GM21786 (cell line): Measurements from ENCODE around the gene MARCHF2.
"Not testable (repeated sequence)": the region's sequence is repeated elsewhere in the genome, so short reads cannot be mapped to it uniquely, and the experiment has no call there.

Source experiments
- ATAC-seq: cut with Tn5 transposase; IDR thresholded peaks from one replicate; pipeline ENCODE4 v1.9.1; 2021; ENCODE audit not compliant: unreplicated experiment

Gene MARCHF2, protein sequence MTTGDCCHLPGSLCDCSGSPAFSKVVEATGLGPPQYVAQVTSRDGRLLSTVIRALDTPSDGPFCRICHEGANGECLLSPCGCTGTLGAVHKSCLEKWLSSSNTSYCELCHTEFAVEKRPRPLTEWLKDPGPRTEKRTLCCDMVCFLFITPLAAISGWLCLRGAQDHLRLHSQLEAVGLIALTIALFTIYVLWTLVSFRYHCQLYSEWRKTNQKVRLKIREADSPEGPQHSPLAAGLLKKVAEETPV

DNA sequence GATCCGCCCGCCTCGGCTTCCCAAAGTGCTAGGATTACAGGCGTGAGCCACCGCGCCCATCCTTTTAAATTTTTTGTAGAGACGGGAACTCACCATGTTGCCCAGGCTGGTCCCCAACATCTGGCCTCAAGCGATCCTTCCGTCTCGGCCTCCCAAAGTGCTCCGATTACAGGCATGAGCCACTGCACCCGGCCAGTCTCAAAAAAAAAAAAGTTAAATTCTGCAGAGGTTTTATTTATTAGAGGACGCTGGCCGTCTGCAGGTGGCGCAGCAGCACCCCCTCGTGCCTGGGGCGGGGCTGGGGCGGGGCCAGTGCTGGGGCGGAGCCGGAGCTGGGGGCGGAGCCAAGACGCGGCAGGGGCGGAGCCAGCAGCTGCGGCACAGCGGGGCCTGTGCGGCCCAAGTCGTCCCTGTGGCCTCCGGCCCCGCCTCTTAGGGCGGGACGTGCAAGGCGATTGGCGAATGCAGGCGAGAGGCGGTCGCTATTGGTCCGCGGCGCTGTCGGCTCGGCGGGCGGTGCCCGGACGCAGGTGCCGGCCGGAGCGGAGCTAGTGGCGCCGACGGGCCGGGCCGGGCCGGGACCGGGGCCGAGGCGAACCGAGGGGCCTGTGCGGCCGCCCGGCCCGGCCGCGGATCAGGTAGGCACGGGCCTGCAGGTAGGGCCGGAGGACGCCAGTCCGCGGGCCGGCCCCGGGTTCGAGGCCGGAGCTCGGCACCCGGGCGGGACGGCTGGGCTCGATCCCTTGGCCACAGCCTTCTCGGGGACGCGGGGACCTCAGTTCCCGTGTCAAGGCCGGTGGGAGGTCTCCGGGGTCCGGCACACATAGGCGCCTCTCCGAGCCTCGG is at the start of gene MARCHF2:
Gene MARCHF2 (plus strand): TSS at position 523 of the 846 bp plus-strand sequence. CDS start 8,536 bp downstream, outside the sequence.
- ATAC-seq = peak; percentile 94

DNA sequence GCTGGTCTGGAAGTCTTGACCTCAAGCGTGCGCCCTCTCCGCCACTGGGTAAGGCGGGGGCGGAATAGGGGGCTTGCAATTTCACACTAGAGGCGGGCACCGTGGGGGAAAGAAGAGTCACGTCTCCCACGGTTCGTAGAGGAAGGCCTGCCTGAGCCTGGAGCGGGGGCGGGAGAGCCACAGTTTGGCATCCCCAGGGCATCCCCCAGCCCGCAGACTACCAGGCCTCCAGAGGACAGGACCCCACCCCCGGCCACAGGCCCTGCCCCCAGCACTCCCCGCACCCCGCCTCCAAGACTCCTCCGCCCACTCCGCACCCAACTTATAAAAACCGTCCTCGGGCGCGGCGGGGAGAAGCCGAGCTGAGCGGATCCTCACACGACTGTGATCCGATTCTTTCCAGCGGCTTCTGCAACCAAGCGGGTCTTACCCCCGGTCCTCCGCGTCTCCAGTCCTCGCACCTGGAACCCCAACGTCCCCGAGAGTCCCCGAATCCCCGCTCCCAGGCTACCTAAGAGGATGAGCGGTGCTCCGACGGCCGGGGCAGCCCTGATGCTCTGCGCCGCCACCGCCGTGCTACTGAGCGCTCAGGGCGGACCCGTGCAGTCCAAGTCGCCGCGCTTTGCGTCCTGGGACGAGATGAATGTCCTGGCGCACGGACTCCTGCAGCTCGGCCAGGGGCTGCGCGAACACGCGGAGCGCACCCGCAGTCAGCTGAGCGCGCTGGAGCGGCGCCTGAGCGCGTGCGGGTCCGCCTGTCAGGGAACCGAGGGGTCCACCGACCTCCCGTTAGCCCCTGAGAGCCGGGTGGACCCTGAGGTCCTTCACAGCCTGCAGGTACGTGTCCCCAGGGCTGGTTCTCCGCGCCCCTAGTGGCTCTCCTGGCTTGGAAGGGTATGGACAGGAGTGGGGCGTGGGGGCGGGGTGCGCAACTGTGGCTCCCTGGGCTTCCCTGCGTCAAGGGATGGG is 49.0 kb upstream of the MARCHF2 start, which contains the start of gene ANGPTL4:
Gene ANGPTL4 (plus strand): TSS at position 353 of the 969 bp plus-strand sequence. CDS start 167 bp downstream, at position 520.
- ATAC-seq = no peak

DNA sequence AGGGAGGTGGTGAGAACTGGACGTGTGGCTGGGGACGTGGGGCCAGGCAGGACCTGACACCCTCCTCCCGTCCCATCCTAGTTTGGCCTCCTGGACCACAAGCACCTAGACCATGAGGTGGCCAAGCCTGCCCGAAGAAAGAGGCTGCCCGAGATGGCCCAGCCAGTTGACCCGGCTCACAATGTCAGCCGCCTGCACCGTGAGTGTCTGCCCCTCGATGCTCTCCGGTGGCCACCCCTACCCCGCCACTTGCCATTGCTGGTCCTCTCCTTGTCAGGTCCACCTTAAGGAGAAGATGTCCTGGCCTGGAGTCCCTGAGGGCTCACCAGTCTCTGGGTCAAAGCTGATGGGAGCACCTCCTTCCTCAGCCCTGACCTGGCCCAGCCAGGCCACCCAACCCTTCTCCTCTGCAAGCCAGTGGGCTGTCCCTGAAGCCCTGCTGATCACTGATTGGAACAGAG is 47.0 kb upstream of the MARCHF2 start:
- ATAC-seq = no peak

DNA sequence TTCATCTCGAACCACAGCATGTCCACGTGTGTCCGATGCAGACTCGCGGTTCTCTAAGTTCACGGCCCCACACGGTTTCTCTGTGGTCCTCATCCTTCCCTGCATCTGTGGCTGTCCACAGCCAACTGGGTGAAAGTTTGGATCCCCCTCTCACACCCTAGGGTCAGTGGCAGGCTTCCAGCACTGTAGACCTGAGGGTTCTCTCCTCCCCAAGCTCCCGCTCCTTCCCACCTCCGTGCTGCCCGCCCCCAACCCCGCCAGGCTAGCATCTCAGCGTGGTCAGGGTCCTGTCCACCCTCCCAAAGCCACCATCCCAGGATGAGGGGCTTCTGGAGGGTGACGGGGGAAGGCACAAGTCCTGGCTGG is 46.2 kb upstream of the MARCHF2 start:
- ATAC-seq = no peak

DNA sequence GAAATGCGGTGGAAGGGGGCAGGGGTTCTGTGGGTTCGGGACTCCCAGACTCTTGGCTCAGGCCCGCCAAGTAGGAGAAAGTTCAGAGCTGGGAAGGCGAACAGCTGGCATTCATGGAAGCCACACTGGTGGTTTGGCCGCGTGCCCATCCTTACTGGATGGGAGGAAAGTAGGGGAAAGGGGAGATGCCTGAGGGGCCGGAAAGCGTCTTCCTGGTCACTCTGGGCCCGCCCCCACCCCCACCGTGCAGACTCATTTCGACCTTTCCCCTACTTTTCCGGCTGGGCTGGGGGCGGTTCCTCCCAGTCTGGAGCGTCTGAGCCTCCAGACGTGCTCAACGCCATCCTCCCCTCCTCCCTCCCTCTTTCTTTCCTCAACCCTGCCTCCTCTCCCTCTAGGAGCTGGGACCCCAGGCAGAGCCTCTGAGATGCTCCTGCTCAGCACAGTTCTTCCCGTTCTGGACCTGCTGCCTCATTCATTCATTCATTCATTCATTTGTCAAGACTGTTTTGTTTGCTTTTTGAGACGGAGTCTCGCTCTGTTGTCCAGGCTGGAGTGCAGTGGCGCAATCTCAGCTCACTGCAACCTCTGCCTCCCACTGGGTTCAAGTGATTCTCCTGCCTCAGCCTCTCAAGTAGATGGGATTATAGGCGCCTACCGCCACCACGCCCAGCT is 45.6 kb upstream of the MARCHF2 start:
- ATAC-seq = no peak

DNA sequence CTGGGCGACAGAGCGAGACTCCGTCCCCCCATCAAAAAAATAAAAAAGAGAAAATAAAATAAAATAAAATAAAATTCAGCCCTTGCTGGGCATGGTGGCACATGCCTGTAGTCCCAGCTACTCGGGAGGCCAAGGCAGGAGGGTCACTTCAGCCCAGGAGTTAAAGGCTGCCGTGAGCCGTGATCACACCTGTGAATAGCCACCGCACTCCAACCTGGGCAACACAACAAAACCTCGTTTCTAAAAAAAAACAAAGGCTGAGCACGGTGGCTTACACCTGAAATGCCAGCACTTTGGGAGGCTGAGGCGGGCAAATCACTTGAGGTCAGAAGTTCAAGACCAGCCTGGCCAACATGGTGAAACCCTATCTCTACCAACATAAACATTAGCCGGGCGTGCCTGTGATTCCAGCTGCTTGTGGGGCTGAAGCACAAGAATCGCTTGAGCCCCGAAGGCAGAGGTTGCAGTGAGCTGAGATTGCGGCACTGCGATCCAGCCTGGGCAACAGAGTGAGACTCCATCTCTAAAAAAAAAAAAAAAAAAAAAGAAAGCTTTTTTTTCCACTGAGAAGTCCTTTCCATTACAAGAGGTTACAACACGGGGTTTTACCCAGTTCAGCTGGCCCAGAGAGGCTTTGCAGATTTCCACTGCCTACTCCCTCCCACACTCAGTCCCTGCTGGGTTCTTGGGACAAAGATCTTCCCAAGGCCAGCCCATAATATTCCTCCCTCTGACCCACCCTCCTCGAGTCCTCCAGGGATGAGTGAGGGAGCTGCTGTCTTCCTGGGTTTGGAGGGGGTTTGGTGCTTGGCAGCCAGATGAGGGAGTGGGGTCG is 42.7 kb upstream of the MARCHF2 start:
- ATAC-seq = no peak

DNA sequence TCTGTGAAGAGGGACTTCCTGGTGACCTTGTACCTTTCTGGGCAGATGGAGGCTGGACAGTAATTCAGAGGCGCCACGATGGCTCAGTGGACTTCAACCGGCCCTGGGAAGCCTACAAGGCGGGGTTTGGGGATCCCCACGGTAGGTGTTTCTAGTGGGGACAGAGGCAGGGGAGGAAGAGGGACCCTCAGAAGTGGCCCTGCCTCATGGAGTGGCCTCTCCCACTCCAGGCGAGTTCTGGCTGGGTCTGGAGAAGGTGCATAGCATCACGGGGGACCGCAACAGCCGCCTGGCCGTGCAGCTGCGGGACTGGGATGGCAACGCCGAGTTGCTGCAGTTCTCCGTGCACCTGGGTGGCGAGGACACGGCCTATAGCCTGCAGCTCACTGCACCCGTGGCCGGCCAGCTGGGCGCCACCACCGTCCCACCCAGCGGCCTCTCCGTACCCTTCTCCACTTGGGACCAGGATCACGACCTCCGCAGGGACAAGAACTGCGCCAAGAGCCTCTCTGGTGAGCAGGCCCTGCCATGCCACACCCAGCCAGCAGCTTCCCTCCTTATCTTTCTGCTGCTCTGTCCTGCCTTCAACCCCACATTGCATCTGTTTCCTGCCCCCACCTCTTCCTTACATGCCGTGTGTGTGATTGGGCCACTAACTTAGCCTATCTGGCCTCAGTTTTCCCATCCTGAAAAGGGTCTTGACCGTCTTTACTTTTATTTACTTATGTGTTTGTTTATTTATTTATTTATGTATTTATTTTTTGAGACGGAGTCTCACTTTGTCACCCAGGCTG is 41.9 kb upstream of the MARCHF2 start:
- ATAC-seq = no peak

DNA sequence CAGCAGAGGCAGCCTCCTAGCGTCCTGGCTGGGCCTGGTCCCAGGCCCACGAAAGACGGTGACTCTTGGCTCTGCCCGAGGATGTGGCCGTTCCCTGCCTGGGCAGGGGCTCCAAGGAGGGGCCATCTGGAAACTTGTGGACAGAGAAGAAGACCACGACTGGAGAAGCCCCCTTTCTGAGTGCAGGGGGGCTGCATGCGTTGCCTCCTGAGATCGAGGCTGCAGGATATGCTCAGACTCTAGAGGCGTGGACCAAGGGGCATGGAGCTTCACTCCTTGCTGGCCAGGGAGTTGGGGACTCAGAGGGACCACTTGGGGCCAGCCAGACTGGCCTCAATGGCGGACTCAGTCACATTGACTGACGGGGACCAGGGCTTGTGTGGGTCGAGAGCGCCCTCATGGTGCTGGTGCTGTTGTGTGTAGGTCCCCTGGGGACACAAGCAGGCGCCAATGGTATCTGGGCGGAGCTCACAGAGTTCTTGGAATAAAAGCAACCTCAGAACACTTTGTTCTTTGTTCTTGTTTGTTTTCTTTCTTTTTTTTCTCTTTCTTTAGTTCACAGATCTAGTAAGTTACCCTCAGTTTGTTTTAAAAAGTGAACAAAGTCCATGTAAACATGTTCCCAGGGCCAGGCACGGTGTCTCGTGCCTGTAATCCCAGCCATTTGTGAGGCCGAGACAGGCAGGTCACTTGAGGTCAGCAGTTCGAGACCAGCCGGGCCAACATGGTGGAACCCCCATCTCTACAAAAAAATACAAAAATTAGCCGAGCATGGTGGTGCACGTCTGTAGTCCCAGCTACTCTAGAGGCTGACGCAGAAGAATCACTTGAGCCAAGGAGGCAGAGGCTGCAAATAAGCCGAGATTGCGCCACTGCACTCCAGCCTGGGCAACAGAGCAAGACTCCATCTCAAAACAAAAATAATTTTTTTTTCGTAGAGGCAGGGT is 39.0 kb upstream of the MARCHF2 start:
- ATAC-seq = no peak

DNA sequence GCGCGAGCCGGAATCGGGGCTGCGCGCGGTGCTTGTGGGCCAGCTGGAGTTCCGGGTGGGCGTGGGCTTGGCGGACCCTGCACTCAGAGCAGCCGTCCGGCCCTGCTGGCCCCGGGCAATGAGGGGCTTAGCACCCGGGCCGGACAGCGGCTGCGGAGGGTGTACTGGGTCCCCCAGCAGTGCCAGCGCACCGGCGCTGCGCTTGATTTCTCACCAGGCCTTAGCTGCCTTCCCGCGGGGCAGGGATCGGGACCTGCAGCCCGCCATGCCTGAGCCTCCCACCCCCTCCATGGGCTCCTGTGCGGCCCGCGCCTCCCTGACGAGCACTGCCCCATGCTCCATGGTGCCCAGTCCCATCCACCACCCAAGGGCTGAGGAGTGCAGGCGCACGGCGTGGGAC is 37.3 kb upstream of the MARCHF2 start:
- ATAC-seq = not testable (repeated sequence)

DNA sequence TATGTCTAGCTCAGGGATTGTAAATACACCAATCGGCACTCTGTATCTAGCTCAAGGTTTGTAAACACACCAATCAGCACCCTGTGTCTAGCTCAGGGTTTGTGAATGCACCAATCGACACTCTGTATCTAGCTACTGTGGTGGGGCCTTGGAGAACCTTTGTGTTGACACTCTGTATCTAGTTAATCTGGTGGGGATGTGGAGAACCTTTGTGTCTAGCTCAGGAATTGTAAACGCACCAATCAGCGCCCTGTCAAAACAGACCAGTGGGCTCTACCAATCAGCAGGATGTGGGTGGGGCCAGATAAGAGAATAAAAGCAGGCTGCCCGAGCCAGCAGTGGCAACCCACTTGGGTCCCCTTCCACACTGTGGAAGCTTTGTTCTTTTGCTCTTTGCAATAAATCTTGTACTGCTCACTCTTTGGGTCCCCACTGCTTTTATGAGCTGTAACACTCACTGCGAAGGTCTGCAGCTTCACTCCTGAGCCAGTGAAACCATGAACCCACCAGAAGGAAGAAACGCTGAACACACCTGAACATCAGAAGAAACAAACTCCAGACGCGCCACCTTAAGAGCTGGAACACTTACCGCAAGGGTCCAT is 36.6 kb upstream of the MARCHF2 start:
- ATAC-seq = not testable (repeated sequence)

DNA sequence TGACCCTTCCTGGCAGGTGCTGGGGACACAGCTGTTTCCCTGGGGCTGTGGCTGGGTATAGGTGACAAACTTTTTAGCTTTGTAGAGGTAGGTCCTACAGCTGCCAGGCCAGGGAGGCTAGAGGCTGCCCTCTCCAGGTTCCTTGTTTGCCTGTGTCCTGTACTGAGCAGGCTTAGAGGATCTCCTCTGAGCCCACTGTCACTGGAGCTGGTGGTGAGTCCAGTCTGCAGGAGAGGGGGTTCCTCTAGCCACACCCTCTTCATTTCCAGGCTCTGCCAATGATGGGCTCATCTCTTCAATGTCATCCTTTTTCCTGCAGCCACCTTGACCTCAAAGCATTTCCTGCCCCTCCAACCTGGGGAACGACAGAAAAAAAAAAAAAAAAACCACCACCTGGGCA is 35.5 kb upstream of the MARCHF2 start:
- no peak for ATAC-seq

DNA sequence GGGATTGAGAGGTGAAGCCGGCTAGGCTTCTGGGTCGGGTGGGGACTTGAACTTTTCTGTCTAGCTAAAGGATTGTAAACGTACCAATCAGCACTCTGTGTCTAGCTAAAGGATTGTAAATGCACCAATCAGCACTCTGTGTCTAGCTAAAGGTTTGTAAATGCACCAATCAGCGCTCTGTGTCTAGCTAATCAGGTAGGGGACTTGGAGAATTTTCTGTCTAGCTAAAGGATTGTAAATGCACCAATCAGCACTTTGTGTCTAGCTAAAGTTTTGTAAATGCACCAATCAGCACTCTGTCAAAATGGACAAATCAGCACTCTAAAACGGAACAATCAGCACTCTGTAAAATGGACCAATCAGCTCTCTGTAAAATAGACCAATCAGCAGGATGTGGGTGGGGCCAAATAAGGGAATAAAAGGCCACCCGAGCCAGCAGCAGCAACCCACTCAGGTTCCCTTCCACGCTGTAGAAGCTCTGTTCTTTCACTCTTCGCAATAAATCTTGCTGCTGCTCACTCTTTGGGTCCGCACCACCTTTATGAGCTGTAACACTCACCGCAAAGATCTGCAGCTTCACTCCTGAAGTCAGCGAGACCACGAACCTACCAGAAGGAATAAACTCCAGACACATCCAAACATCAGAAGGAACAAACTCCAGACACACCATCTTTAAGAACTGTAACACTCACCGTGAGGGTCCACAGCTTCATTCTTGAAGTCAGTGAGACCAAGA is 33.8 kb upstream of the MARCHF2 start:
- ATAC-seq = not testable (repeated sequence)

DNA sequence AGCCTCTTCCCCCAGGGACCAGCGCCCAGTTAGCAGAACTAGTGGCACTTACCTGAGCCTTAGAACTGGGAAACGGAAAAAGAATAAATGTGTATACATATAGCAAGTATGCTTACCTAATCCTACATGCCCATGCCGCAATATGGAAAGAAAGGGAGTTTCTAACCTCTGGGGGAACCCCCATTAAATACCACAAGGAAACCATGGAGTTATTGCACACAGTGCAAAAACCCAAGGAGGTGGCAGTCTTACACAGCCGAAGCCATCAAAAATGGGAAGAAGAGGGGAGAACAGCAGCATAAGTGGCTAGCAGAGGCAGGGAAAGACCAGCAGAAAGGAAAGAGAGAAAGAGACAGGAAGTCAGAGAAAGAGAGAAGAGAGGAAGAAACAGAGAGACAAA is 28.5 kb upstream of the MARCHF2 start:
- ATAC-seq = not testable (repeated sequence)

DNA sequence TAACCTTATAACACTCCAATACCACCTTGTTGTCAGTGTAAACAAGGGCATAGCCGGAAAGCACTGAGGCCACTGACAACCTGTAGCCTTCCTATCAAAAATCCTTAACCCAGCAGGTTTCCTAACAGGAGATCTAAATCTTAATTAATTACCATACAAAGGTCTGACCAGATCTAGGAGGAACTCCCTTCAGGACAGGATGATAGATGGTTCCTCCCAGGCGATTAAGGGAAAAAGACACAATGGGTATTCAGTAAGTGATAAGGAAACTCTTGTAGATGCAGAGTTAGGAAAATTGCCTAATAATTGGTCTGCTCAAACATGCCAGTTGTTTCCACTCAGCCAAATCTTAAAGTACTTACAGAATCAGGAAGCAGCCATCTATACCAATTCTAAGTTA is 28.0 kb upstream of the MARCHF2 start:
- not testable (repeated sequence) for ATAC-seq

DNA sequence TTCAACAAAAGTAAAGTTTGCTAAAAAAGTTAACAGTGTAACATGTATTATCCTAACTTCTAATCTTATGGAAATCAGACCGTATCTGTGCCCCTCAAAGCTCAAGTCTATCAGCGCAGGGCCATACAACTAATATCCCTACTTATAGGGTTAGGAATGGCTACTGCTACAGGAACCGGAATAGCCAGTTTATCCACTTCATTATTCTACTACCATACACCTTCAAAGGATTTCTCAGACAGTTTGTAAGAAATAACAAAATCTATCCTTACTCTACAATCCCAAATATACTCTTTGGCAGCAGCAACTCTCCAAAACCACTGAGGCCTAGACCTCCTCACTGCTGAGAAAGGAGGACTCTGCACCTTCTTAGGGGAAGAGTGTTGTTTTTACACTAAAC is 27.5 kb upstream of the MARCHF2 start:
- not testable (repeated sequence) for ATAC-seq

DNA sequence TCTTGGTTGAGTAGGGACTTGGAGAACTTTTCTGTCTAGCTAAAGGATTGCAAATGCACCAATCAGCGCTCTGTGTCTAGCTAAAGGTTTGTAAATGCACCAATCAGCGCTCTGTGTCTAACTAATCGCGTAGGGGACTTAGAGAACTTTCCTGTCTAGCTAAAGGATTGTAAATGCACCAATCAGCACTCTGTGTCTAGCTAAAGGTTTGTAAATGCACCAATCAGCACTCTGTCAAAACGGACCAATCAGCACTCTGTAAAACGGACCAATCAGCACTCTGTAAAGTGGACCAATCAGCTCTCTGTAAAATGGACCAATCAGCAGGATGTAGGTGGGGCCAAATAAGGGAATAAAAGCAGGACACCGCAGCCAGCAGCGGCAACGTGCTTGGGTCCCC is 26.7 kb upstream of the MARCHF2 start:
- ATAC-seq = not testable (repeated sequence)

DNA sequence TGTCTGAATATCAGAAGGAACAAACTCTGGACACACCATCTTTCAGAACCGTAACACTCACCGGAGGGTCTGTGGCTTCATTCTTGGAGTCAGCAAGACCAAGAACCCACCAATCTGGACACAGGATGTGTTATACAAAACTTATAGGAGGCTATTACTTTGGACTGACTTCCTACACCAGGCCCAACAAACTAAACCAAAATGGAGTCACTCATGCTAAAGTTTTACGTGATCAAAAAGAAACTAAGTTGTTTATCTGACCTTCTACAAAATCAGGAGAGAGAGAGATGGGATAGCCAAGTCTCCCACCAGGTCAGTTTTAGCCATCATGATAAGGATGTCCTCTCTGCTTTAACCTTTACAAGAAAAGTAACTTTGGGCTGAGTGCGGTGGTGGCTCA is 26.1 kb upstream of the MARCHF2 start:
- ATAC-seq = no peak
